Stomach (tissue), 4 donors: ENCODE measurements around the gene SPG7.

Experiments
- POLR2A ChIP-seq, 4 donors: fragments of 450-650 bp; IDR thresholded peaks; one replicate each; pipeline ENCODE4 v1.6.1; 2016; ENCODE audit warnings: antibody characterized with exemption in 4 of 4, control low read depth in 2 of 4, mild to moderate bottlenecking in 1 of 4, moderate library complexity in 1 of 4
- POLR2AphosphoS5 ChIP-seq, 3 donors: sonication (generic); formaldehyde crosslinking; IDR thresholded peaks; one replicate each; pipeline ENCODE4 v1.6.1; 2016; ENCODE audit warnings: antibody characterized with exemption in 3 of 3
- TF ChIP-seq, protein P1 (sequence below), 7 experiments: fragments of 450-650 bp in 4 of 7; fragments of 200-600 bp in 3 of 7; sonication (generic) in 3 of 7; IDR thresholded peaks; one replicate each; pipeline ENCODE4 v1.5.1; 2016 to 2019; ENCODE audit warnings: antibody characterized with exemption in 7 of 7, control low read depth in 2 of 7, mild to moderate bottlenecking in 1 of 7

DNA sequence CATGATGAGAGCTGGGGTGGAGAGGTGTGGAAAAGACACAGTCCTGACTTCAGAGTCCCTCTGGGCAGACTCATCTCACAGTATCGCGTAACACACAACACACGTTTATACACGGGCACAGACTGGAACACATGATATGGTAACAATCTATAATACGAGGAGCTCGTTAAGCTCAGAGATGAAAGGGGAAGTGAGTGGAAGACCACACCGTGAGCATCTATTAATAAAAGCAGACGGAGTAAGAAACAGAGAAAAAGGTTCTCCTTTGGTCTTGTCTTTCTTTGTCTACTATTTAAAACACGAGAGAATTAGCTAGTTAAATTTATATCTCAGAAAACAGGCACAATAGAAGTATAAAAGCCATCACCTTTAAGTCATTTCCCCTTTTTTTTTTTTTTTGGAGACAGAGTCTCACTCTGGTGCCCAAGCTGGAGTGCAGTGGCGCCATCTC is 31.4 kb upstream of the SPG7 start:
- TF ChIP-seq, protein P1, sequence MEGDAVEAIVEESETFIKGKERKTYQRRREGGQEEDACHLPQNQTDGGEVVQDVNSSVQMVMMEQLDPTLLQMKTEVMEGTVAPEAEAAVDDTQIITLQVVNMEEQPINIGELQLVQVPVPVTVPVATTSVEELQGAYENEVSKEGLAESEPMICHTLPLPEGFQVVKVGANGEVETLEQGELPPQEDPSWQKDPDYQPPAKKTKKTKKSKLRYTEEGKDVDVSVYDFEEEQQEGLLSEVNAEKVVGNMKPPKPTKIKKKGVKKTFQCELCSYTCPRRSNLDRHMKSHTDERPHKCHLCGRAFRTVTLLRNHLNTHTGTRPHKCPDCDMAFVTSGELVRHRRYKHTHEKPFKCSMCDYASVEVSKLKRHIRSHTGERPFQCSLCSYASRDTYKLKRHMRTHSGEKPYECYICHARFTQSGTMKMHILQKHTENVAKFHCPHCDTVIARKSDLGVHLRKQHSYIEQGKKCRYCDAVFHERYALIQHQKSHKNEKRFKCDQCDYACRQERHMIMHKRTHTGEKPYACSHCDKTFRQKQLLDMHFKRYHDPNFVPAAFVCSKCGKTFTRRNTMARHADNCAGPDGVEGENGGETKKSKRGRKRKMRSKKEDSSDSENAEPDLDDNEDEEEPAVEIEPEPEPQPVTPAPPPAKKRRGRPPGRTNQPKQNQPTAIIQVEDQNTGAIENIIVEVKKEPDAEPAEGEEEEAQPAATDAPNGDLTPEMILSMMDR (IDR thresholded peaks at IDR 0.05) = no peak
- no peak for TF ChIP-seq POLR2A (IDR thresholded peaks at IDR 0.05)
- TF ChIP-seq POLR2AphosphoS5 (IDR thresholded peaks at IDR 0.05) = no peak
